IPS DF 4.7 (cell line): ENCODE results near the gene MRC1.
"Not testable (repeated sequence)": the region's sequence is repeated elsewhere in the genome, so short reads cannot be mapped to it uniquely, and the experiment has no call there.

ENCODE experiments used
- DNase-seq: peaks from one replicate; pipeline ENCODE4 v3.0.0-alpha.2; 2013; ENCODE audit warnings: low spot score; ENCODE audit errors: extremely low read depth

The MRC1 gene

GRCh38 chr10:17904564-17904963, 95.4 kb downstream of the MRC1 start:
- DNase-seq = no peak

GRCh38 chr10:17905491-17905890, 96.3 kb downstream of the MRC1 start:
- no peak for DNase-seq

GRCh38 chr10:17906002-17906401, 96.9 kb downstream of the MRC1 start:
- no peak for DNase-seq

- DNase-seq = no peak
Observed at GRCh38 chr10:17907641-17908040, 98.5 kb downstream of the MRC1 start.

GRCh38 chr10:17910125-17910789, 101.1 kb downstream of the MRC1 start:
- DNase-seq = no peak

GRCh38 chr10:17912754-17913153, 103.6 kb downstream of the MRC1 start:
- DNase-seq = no peak

- no peak for DNase-seq
Observed at GRCh38 chr10:17913604-17914003, 104.5 kb downstream of the MRC1 start.

GRCh38 chr10:17914169-17915045, 105.3 kb downstream of the MRC1 start:
- DNase-seq = no peak

- DNase-seq = no peak
Observed at GRCh38 chr10:17915181-17915580, 106.0 kb downstream of the MRC1 start.

GRCh38 chr10:17918187-17918903, 109.2 kb downstream of the MRC1 start:
- no peak for DNase-seq

GRCh38 chr10:17921378-17921777, 112.2 kb downstream of the MRC1 start:
- DNase-seq = no peak

- no peak for DNase-seq
Observed at GRCh38 chr10:17923728-17924127, 114.6 kb downstream of the MRC1 start.

- no peak for DNase-seq
Observed at GRCh38 chr10:17943033-17943745, 134.0 kb downstream of the MRC1 start.

- not testable (repeated sequence) for DNase-seq
Observed at GRCh38 chr10:17950269-17950668, 141.1 kb downstream of the MRC1 start.

- DNase-seq = no peak
Observed at GRCh38 chr10:17950726-17951125, 141.6 kb downstream of the MRC1 start.

- no peak for DNase-seq
Observed at GRCh38 chr10:17951868-17952371, 142.8 kb downstream of the MRC1 start, which contains the start of gene SLC39A12. TSS of gene SLC39A12 (plus strand) at chr10:17951918. CDS start at chr10:17953277, 1,359 bp downstream.

- DNase-seq = not testable (repeated sequence)
Observed at GRCh38 chr10:17954372-17954771, 145.2 kb downstream of the MRC1 start.

GRCh38 chr10:17954861-17955260, 145.7 kb downstream of the MRC1 start:
- DNase-seq = no peak

GRCh38 chr10:17958049-17958448, 148.9 kb downstream of the MRC1 start:
- no peak for DNase-seq

- no peak for DNase-seq
Observed at GRCh38 chr10:17959870-17960269, 150.7 kb downstream of the MRC1 start.
